Mucosa of descending colon (tissue), 3 donors: Measurements from ENCODE around the gene VCAN. TPM values are rescaled to one million over a fixed set of nuclear protein-coding genes. Genes with fewer than 3 reads are reported as not detected.

ENCODE experiments used
- ATAC-seq: fragments of 200-7000 bp; cut with Tn5 transposase; one replicate; pipeline ENCODE4 v1.9.1; 2020; ENCODE audit warnings: mild to moderate bottlenecking, moderate library complexity
- DNase-seq, 3 donors: peaks; one replicate each; pipeline ENCODE4 v3.0.0-alpha.2; 2020
- H3K36me3 ChIP-seq: fragments of 200-600 bp; one replicate; pipeline ENCODE4 v1.8.0; 2021; ENCODE audit warnings: low read depth, mild to moderate bottlenecking
- H3K4me1 ChIP-seq: fragments of 200-600 bp; one replicate; pipeline ENCODE4 v1.8.0; 2021; ENCODE audit warnings: low read depth, mild to moderate bottlenecking
- H3K4me3 ChIP-seq: fragments of 200-600 bp; one replicate; pipeline ENCODE4 v1.8.0; 2021; ENCODE audit warnings: mild to moderate bottlenecking
- H3K9me3 ChIP-seq: fragments of 200-600 bp; one replicate; pipeline ENCODE4 v1.8.0; 2021; ENCODE audit warnings: mild to moderate bottlenecking
- CTCF ChIP-seq: fragments of 200-600 bp; IDR thresholded peaks from one replicate; pipeline ENCODE4 v1.8.0; 2022; ENCODE audit warnings: antibody characterized with exemption, mild to moderate bottlenecking
- intact Hi-C, 2 donors: fragments of 100-400 bp; cut with DNase I in 1 of 2; cut with micrococcal nuclease in 1 of 2; formaldehyde crosslinking; loops; one replicate each; pipeline versions ENCODE4 v1.11.0 to v1.11.1; 2022; cut with DNase I, micrococcal nuclease
- total RNA-seq, 3 donors: library from RNA; stranded (reverse); fragmentation: NEBNext Ultra II Directional in 2 of 3; extraction: Animal tissue kit (Norgen Biotek cat#: 25700) in 2 of 3; gene quantifications; one replicate each; pipeline versions ENCODE4 v1.2.1 to v1.2.4, GENCODE V29; 2021 to 2023
- donor health status: DM: no; HTN: no; CAD: no; lungs with moderate emphysema.
- donor health status: DM: no; HTN: no; CAD: no.
- donor health status: DM: no; HTN: yes; CAD: no.

Gene VCAN
- total RNA-seq, 3 donors from 2014 or later, result 8.8 to 36.0 (median 20.5) TPM

- no peak overlapping the region for H3K4me3 ChIP-seq
- TF ChIP-seq CTCF, result no peak
- no peaks in the 10 kb centered on the region for H3K9me3 ChIP-seq
- intact Hi-C loops, result no loop called here
- ATAC-seq (no peak), DNase-seq (no peak)
- H3K36me3 ChIP-seq, result no peaks in the 10 kb centered on the region
- H3K4me1 ChIP-seq, result no peaks in the 10 kb centered on the region
Observed at GRCh38 chr5:83518319-83519061, 46.9 kb downstream of the VCAN start.

DNA sequence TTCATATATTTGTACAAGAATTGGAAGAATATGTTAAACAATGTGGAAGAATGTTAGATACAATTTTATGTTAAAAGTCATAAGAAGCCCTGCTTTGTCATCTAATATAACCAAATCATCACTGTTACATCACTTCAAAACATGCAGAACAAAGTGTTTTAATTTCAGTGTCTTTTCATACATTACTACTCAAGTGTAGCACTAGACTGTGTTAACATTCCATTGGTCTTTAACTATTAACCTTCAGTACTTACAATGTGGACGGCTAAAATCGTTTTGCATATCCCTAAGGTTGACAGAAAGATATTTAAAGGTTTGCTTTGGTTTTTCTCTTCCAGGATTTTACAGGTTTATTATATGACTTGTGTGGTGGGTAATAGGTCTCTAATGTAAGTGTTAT, 50.9 kb downstream of the VCAN start:
- Histone ChIP-seq H3K4me3 (no peak overlapping the region), H3K4me1 (no peaks in the 10 kb centered on the region), H3K36me3 (no peaks in the 10 kb centered on the region), H3K9me3 (no peaks in the 10 kb centered on the region)
- intact Hi-C loops, result no loop called here
- no peak for ATAC-seq
- no peak for DNase-seq
- no peak for TF ChIP-seq CTCF

- H3K4me3 ChIP-seq, result no peak overlapping the region
- TF ChIP-seq CTCF, result no peak
- H3K9me3 ChIP-seq, result no peaks in the 10 kb centered on the region
- DNase-seq (no peak), ATAC-seq (no peak)
- H3K4me1 ChIP-seq, result no peaks in the 10 kb centered on the region
- intact Hi-C loops, result no loop called here
- no peaks in the 10 kb centered on the region for H3K36me3 ChIP-seq
Observed at GRCh38 chr5:83523929-83524328, 52.4 kb downstream of the VCAN start.

GRCh38 chr5:83524345-83524744, 52.8 kb downstream of the VCAN start:
- Histone ChIP-seq H3K9me3 (no peaks in the 10 kb centered on the region), H3K36me3 (no peaks in the 10 kb centered on the region), H3K4me3 (no peak overlapping the region), H3K4me1 (no peaks in the 10 kb centered on the region)
- no peak for ATAC-seq
- no peak for DNase-seq
- intact Hi-C loops, result no loop called here
- TF ChIP-seq CTCF, result no peak

- TF ChIP-seq CTCF, result no peak
- Histone ChIP-seq H3K4me3 (no peak overlapping the region), H3K9me3 (no peaks in the 10 kb centered on the region), H3K4me1 (no peaks in the 10 kb centered on the region), H3K36me3 (no peaks in the 10 kb centered on the region)
- ATAC-seq (no peak), DNase-seq (no peak)
- intact Hi-C loops, result no loop called here
Observed at GRCh38 chr5:83524991-83525390, 53.4 kb downstream of the VCAN start.

GRCh38 chr5:83526289-83526688, 54.7 kb downstream of the VCAN start:
- ATAC-seq, result no peak
- no peaks in the 10 kb centered on the region for H3K9me3 ChIP-seq
- intact Hi-C loops, result no loop called here
- no peaks in the 10 kb centered on the region for H3K4me1 ChIP-seq
- no peak for DNase-seq
- no peak for TF ChIP-seq CTCF
- H3K4me3 ChIP-seq, result no peak overlapping the region
- no peaks in the 10 kb centered on the region for H3K36me3 ChIP-seq
